Measurements from ENCODE around the gene TSPAN32.

DNA sequence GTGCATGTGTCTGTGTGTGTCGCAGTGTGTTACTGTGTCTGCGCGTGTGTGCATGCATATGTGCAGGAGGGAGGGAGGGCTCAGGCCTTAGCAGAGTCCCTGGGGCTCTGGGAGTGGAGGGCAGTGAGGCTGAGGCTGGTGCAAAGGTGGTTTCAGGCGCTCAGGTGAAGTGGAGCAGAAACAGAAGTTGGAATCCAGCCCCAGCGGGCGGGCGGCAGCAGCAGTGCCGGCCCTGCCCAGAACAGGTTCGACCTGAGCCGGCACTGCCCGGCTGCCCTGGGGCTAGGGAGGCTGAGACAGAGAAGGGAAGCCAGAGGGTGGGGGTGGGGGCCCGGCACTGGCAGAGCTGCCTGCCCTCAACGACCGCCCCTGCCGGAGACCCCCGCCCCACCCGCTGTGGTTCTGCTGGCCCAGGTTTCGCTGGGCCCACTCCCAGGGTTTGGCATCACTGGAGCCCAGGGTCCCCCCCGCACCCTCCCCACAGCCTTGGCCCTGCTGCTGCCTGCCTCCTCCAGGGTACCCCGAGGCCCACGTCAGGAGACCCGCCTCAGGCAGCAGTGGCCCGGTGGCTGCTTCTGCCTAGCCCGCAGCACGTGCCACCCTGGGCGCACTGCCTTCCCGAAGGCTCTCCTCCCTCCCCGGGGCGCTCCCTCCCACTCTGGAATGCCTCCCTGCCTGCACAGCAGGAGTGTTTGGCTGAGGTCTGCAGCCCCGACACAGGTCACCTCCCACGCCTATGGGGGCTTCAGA lies 44.7 kb upstream of the TSPAN32 start:
- TF ChIP-seq, protein P1, sequence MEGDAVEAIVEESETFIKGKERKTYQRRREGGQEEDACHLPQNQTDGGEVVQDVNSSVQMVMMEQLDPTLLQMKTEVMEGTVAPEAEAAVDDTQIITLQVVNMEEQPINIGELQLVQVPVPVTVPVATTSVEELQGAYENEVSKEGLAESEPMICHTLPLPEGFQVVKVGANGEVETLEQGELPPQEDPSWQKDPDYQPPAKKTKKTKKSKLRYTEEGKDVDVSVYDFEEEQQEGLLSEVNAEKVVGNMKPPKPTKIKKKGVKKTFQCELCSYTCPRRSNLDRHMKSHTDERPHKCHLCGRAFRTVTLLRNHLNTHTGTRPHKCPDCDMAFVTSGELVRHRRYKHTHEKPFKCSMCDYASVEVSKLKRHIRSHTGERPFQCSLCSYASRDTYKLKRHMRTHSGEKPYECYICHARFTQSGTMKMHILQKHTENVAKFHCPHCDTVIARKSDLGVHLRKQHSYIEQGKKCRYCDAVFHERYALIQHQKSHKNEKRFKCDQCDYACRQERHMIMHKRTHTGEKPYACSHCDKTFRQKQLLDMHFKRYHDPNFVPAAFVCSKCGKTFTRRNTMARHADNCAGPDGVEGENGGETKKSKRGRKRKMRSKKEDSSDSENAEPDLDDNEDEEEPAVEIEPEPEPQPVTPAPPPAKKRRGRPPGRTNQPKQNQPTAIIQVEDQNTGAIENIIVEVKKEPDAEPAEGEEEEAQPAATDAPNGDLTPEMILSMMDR (IDR thresholded peaks at IDR 0.05 in 4 of 5, conservative IDR thresholded peaks at IDR 0.05 in 1 of 5) = no peak
- TF ChIP-seq POLR2A (IDR thresholded peaks at IDR 0.05) = no peak
